OCI-LY7 (cell line): ENCODE measurements around the gene C16orf54. TPM values are rescaled to one million over a fixed set of nuclear protein-coding genes. Genes with fewer than 3 reads are reported as not detected.

ENCODE experiments used
- BruUV-seq: library from RNA; stranded (reverse); fragments of 400-500 nt; replicated peaks from 2 replicates; lab custom pipeline; 2021; lab: Mats Ljungman, UMichigan
- CTCF ChIA-PET: fragments of 300-600 bp; sonication (Branson Sonifier 250); formaldehyde crosslinking; loops from one replicate; lab custom pipeline; 2022; ENCODE audit warnings: antibody characterized with exemption; ENCODE audit not compliant: unreplicated experiment; lab: Charles Lee
- POLR2A ChIA-PET: fragments of 300-600 bp; sonication (Branson Sonifier 250); formaldehyde crosslinking; loops from one replicate; lab custom pipeline; 2022; ENCODE audit warnings: antibody characterized with exemption; lab: Charles Lee
- DNase-seq: peaks from one replicate; pipeline ENCODE4 v3.0.0-alpha.2; 2015; ENCODE audit warnings: low spot score
- H2AFZ ChIP-seq: fragments of 200-600 bp; sonication (generic), shearing (Covaris generic); 2 replicates; pipeline ENCODE4 v1.6.1; 2014; ENCODE audit warnings: mild to moderate bottlenecking, antibody characterized with exemption, low read length, moderate library complexity
- H3K27ac ChIP-seq: fragments of 200-600 bp; sonication (generic); 2 replicates; pipeline ENCODE4 v1.5.1; 2014; ENCODE audit warnings: mixed run types, low read depth, mild to moderate bottlenecking, moderate library complexity, low read length, inconsistent platforms; ENCODE audit not compliant: poor library complexity, severe bottlenecking
- H3K36me3 ChIP-seq: fragments of 200-600 bp; sonication (generic); 2 replicates; pipeline ENCODE4 v1.6.1; 2014; ENCODE audit warnings: mild to moderate bottlenecking, antibody characterized with exemption, low read length, moderate library complexity, mixed read lengths; ENCODE audit not compliant: insufficient read depth
- H3K4me1 ChIP-seq: fragments of 200-600 bp; sonication (generic); 2 replicates; pipeline ENCODE4 v1.5.1; 2014; ENCODE audit warnings: mild to moderate bottlenecking, low read length; ENCODE audit not compliant: insufficient read depth, poor library complexity, severe bottlenecking
- H3K4me2 ChIP-seq: fragments of 200-600 bp; sonication (generic); 2 replicates; pipeline ENCODE4 v1.6.1; 2014; ENCODE audit warnings: mild to moderate bottlenecking, low read length
- H3K4me3 ChIP-seq: fragments of 200-600 bp; sonication (generic); 2 replicates; pipeline ENCODE4 v1.5.1; 2014; ENCODE audit warnings: mild to moderate bottlenecking, low read depth, low read length; ENCODE audit not compliant: poor library complexity, severe bottlenecking
- H3K79me2 ChIP-seq: fragments of 200-600 bp; sonication (generic); 2 replicates; pipeline ENCODE4 v1.6.1; 2016; ENCODE audit warnings: low read depth, mild to moderate bottlenecking, low read length, moderate library complexity, mixed read lengths; ENCODE audit not compliant: insufficient read depth
- H3K9me2 ChIP-seq: fragments of 200-600 bp; sonication (generic); 2 replicates; pipeline ENCODE4 v1.6.1; 2016; ENCODE audit warnings: mild to moderate bottlenecking, low read length, mixed read lengths; ENCODE audit not compliant: insufficient read depth
- H3K9me3 ChIP-seq: fragments of 200-600 bp; sonication (generic); 2 replicates; pipeline ENCODE4 v1.6.1; 2014; ENCODE audit warnings: mild to moderate bottlenecking, mixed run types, low read length, mixed read lengths
- H4K20me1 ChIP-seq: fragments of 200-600 bp; sonication (generic); 2 replicates; pipeline ENCODE4 v1.6.1; 2014; ENCODE audit warnings: mild to moderate bottlenecking, antibody characterized with exemption, low read length, moderate library complexity, mixed read lengths; ENCODE audit not compliant: insufficient read depth
- EZH2phosphoT487 ChIP-seq: fragments of 200-600 bp; sonication (generic); IDR thresholded peaks from 2 replicates; pipeline ENCODE4 v1.6.1; 2018; ENCODE audit warnings: low read depth, borderline replicate concordance, mild to moderate bottlenecking, mixed run types, antibody characterized with exemption, low read length, moderate library complexity, mixed read lengths
- intact Hi-C: fragments of 100-400 bp; cut with micrococcal nuclease; formaldehyde crosslinking; loops from one replicate; pipeline ENCODE4 v1.10.0; 2022; ENCODE audit not compliant: unreplicated experiment
- total RNA-seq, 2 experiments: library from RNA; depleted of rRNA in 1 of 2; stranded (reverse); fragments of >200 nt in 1 of 2; shearing (Covaris generic) in 1 of 2; gene quantifications; 2 replicates each; pipeline ENCODE4 v1.2.3, GENCODE V29; 2014 to 2022
- TF ChIP-seq, protein P1 (sequence below): fragments of 200-600 bp; sonication (generic); conservative IDR thresholded peaks from 2 replicates; pipeline ENCODE4 v1.5.1; 2014; ENCODE audit warnings: mild to moderate bottlenecking, antibody characterized with exemption, low read length, moderate library complexity, mixed read lengths

The C16orf54 gene
- total RNA-seq, 2 experiments from 2014 or later, result 0.32 TPM; not detected in 1

GRCh38 chr16:29791845-29792807 is 46.3 kb upstream of the C16orf54 start:
- DNase-seq, result no peak
- no peak for TF ChIP-seq EZH2phosphoT487
- TF ChIP-seq, protein P1, sequence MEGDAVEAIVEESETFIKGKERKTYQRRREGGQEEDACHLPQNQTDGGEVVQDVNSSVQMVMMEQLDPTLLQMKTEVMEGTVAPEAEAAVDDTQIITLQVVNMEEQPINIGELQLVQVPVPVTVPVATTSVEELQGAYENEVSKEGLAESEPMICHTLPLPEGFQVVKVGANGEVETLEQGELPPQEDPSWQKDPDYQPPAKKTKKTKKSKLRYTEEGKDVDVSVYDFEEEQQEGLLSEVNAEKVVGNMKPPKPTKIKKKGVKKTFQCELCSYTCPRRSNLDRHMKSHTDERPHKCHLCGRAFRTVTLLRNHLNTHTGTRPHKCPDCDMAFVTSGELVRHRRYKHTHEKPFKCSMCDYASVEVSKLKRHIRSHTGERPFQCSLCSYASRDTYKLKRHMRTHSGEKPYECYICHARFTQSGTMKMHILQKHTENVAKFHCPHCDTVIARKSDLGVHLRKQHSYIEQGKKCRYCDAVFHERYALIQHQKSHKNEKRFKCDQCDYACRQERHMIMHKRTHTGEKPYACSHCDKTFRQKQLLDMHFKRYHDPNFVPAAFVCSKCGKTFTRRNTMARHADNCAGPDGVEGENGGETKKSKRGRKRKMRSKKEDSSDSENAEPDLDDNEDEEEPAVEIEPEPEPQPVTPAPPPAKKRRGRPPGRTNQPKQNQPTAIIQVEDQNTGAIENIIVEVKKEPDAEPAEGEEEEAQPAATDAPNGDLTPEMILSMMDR, result no peak
- Histone ChIP-seq H2AFZ (no peak overlapping the region), H3K4me3 (peak overlapping the region; percentile 79), H3K9me3 (no peaks in the 10 kb centered on the region), H4K20me1 (peaks cover 10% of the 10 kb centered on the region), H3K4me1 (peaks cover 32% of the 10 kb centered on the region), H3K79me2 (peaks cover 65% of the 10 kb centered on the region), H3K27ac (peak overlapping the region; percentile 66), H3K36me3 (peaks cover 62% of the 10 kb centered on the region), H3K9me2 (no peaks in the 10 kb centered on the region), H3K4me2 (peak overlapping the region; percentile 89)
- CTCF ChIA-PET, result no interaction called here
- POLR2A ChIA-PET, result interaction anchor here (0.8 to 3.3 kb wide), 2 partner anchors 12 to 80 kb away, joined by 3 to 19 read pairs; no protein-coding TSS in a partner anchor
- BruUV-seq, result no TSS peak
- intact Hi-C loops, result no loop called here

GRCh38 chr16:29790949-29791844 is 45.4 kb upstream of the C16orf54 start:
- ChIA-PET POLR2A (interaction anchor here (0.7 to 3.3 kb wide), 5 partner anchors 13 to 79 kb away, joined by 3 to 19 read pairs (median 5); no protein-coding TSS in a partner anchor), CTCF (interaction anchor here (1.2 kb wide), 1 partner anchor 25 kb away, joined by 4 read pairs; the partner anchor contains the start of gene PAGR1)
- intact Hi-C loops, result loop anchor here (1.0 kb wide), 3 partner anchors 14 to 91 kb away; partner anchors contain the start of gene PAGR1
- Histone ChIP-seq H3K79me2 (peaks cover 56% of the 10 kb centered on the region), H3K36me3 (peaks cover 53% of the 10 kb centered on the region), H3K27ac (peak overlapping the region; percentile 66), H3K9me3 (no peaks in the 10 kb centered on the region), H2AFZ (peak overlapping the region; percentile 11; the same call in 1 of the 2 replicates), H3K4me3 (peak overlapping the region; percentile 79), H4K20me1 (peaks cover 10% of the 10 kb centered on the region), H3K9me2 (no peaks in the 10 kb centered on the region), H3K4me2 (peak overlapping the region; percentile 89), H3K4me1 (peaks cover 32% of the 10 kb centered on the region)
- BruUV-seq, result TSS peak; percentile 74
- TF ChIP-seq, protein P1, result no peak
- no peak for TF ChIP-seq EZH2phosphoT487
- DNase-seq, result peak; percentile 32
